Activated CD8-positive, alpha-beta T cell treated with anti-CD3 and anti-CD28 coated beads for 36 hours (primary cell): ENCODE data around the gene DCST2. TPM values are rescaled to one million over a fixed set of nuclear protein-coding genes. Genes with fewer than 3 reads are reported as not detected.

Source experiments
- ATAC-seq: fragments of 200-7000 bp; cut with Tn5 transposase; one replicate; pipeline ENCODE4 v1.10.0; 2021; ENCODE audit warnings: mild to moderate bottlenecking, moderate library complexity
- CTCF ChIA-PET: fragments of 350-600 bp; sonication (Branson Sonifier 250); formaldehyde crosslinking; loops from one replicate; lab custom pipeline; 2021; ENCODE audit warnings: antibody characterized with exemption; lab: Charles Lee
- POLR2A ChIA-PET: fragments of 350-600 bp; sonication (Branson Sonifier 250); formaldehyde crosslinking; loops from one replicate; lab custom pipeline; 2021; ENCODE audit warnings: antibody characterized with exemption; lab: Charles Lee
- DNase-seq: peaks from one replicate; pipeline ENCODE4 v3.0.0-alpha.2; 2020
- H3K27ac Mint-ChIP-seq: one replicate; pipeline ENCODE4 v1.8.0; 2021; ENCODE audit warnings: mild to moderate bottlenecking, mixed read lengths
- H3K27me3 Mint-ChIP-seq: one replicate; pipeline ENCODE4 v1.8.0; 2021; ENCODE audit warnings: mixed read lengths
- H3K36me3 Mint-ChIP-seq: one replicate; pipeline ENCODE4 v1.8.0; 2021; ENCODE audit warnings: low read depth, mixed read lengths
- H3K4me1 Mint-ChIP-seq: one replicate; pipeline ENCODE4 v1.8.0; 2021; ENCODE audit warnings: low read depth, mixed read lengths
- H3K4me3 Mint-ChIP-seq: one replicate; pipeline ENCODE4 v1.8.0; 2021; ENCODE audit warnings: mild to moderate bottlenecking, moderate library complexity, mixed read lengths
- H3K9me3 Mint-ChIP-seq: one replicate; pipeline ENCODE4 v1.8.0; 2021; ENCODE audit warnings: mixed read lengths
- intact Hi-C: fragments of 100-400 bp; cut with micrococcal nuclease; formaldehyde crosslinking; loops from one replicate; pipeline ENCODE4 v1.10.0; 2022
- total RNA-seq, 2 experiments: library from RNA; stranded (reverse); gene quantifications; one replicate each; pipeline ENCODE4 v1.2.3, GENCODE V29; 2021
- TF ChIP-seq, protein P1 (sequence below): fragments of 200-600 bp; IDR thresholded peaks from one replicate; pipeline ENCODE4 v1.8.0; 2022; ENCODE audit warnings: antibody characterized with exemption, mild to moderate bottlenecking

The DCST2 gene
- total RNA-seq, 2 experiments from 2014 or later, result 0.20 to 0.36 TPM

DNA sequence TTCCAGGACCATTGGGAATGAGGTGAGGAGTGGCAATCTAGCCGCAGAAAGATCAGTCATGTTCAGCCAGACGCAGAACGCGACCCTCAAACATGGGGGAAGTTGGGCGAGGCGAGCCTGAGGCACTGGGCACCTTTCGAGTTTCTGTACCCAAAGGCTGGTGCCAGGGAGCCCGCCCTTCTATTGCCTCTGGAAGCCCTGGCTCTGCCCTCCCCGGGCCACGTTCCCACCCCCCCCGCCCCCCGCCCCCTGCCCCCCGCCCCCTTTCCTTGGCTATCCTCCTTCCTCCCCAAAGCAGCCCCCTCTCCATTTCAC, 33.2 kb downstream of the DCST2 start:
- H3K4me3 Mint-ChIP-seq, result peak overlapping the region; percentile 70
- ChIA-PET POLR2A (interaction anchor here (0.6 to 8.6 kb wide), 12 partner anchors 8 to 66 kb away, joined by 3 to 85 read pairs (median 6); partner anchors contain the start of genes ADAM15, CKS1B, FLAD1 and PYGO2), CTCF (interaction anchor here (1.1 to 5.3 kb wide), 15 partner anchors 8 to 91 kb away, joined by 4 to 108 read pairs (median 10); partner anchors contain the start of genes ADAM15, CKS1B, EFNA4 and FLAD1)
- H3K27ac Mint-ChIP-seq, result peak overlapping the region; percentile 91
- ATAC-seq (no peak), DNase-seq (peak; percentile 76)
- peaks cover 41% of the 10 kb centered on the region for H3K4me1 Mint-ChIP-seq
- intact Hi-C loops, result no loop called here
- peaks cover 5% of the 10 kb centered on the region for H3K36me3 Mint-ChIP-seq
- H3K9me3 Mint-ChIP-seq, result no peaks in the 10 kb centered on the region
- H3K27me3 Mint-ChIP-seq, result no peaks in the 10 kb centered on the region
- TF ChIP-seq, protein P1, sequence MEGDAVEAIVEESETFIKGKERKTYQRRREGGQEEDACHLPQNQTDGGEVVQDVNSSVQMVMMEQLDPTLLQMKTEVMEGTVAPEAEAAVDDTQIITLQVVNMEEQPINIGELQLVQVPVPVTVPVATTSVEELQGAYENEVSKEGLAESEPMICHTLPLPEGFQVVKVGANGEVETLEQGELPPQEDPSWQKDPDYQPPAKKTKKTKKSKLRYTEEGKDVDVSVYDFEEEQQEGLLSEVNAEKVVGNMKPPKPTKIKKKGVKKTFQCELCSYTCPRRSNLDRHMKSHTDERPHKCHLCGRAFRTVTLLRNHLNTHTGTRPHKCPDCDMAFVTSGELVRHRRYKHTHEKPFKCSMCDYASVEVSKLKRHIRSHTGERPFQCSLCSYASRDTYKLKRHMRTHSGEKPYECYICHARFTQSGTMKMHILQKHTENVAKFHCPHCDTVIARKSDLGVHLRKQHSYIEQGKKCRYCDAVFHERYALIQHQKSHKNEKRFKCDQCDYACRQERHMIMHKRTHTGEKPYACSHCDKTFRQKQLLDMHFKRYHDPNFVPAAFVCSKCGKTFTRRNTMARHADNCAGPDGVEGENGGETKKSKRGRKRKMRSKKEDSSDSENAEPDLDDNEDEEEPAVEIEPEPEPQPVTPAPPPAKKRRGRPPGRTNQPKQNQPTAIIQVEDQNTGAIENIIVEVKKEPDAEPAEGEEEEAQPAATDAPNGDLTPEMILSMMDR, result no peak

DNA sequence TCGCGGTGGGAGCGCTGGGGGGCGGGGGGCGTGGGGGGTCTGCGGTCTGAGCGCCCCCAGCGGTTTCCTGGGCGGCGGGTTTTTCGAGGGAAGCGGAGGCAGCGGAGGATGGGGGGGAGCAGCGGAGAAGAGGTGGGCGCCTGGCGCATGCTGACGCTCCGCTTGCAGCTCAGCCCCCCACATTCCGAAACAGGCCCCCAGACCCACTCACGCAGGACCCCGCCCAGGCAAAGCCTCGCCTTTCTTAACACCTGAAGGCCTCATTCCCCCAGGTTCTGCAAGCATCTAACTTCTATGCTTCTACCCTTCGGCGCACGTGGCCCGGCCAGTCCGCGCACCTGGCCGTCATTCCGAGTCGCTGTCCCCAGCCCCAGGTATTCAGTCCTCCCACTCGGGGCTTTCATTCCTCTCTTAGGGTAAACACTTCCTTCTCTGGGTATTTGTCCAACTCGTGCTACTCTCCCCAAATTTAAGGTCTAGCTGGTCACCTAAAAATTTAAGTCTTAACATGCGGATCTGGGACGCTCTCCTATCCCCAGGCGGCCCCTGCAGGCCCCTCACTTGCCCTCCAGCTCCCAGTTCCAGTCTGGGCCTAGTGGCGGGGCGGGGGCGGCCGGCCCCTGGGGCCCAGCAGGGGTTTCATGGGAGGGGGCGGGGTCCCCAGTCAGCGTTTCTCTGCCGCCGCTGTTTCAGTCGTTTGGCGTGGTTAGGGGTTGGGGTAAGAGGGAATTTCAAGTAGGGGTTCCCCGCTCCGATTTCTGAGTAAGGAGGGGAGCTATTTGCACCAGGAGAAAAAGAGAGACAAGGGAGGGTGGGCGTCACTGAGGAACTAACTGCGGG, 33.8 kb downstream of the DCST2 start:
- CTCF ChIA-PET, result interaction anchor here (0.7 to 5.3 kb wide), 35 partner anchors 8 to 1343 kb away, joined by 3 to 108 read pairs (median 5); partner anchors contain the start of genes ADAM15, CKS1B, EFNA4 and FLAD1
- Mint-ChIP-seq H3K4me3 (peak overlapping the region; percentile 70), H3K4me1 (peaks cover 40% of the 10 kb centered on the region), H3K27ac (peak overlapping the region; percentile 91), H3K9me3 (no peaks in the 10 kb centered on the region), H3K27me3 (no peaks in the 10 kb centered on the region), H3K36me3 (peaks cover 5% of the 10 kb centered on the region)
- DNase-seq (peak; percentile 84), ATAC-seq (peak; percentile 11)
- intact Hi-C loops, result loop anchor here (5.0 kb wide), 1 partner anchor 37 kb away; the partner anchor contains the start of gene PYGO2
- POLR2A ChIA-PET, result interaction anchor here (0.6 to 8.6 kb wide), 19 partner anchors 9 to 241 kb away, joined by 3 to 85 read pairs (median 5); partner anchors contain the start of genes ADAM15, CKS1B, FLAD1 and PBXIP1
- TF ChIP-seq, protein P1, result no peak

DNA sequence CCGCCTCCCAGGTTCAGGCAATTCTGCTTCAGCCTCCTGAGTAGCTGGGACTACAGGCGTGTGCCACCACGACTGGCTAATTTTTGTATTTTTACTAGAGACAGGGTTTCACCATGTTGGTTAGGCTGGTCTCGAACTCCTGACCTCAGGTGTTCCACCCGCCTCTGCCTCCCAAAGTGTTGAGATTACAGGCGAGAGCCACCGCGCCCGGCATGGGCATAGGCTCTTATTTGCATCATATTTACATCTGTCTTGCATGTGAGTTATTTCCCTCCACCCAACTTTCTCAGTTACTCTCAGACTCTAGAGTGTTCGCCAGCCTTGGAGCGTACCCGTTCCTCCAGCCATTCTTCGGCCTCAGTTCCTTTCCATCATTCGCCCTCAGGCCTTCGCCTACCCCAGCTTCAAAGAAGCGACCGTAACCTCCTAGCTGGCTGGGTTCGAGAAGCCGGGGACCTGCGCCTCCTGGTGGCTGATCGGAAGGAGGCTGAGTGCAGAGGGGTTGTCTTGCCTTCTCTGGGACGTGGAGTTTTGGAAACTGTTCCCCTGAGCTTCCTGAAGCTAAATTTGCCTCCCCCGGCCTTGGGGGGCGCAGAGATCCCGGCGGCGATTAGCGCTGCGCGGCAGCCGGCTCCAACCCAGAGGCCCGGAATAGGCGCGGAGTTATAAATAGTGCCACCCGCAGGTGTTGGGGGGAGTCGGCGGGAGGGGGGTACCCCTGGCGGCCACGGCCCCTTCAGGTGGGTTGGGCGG, 34.6 kb downstream of the DCST2 start:
- DNase-seq (peak; percentile 91), ATAC-seq (peak; percentile 22)
- Mint-ChIP-seq H3K36me3 (no peaks in the 10 kb centered on the region), H3K9me3 (no peaks in the 10 kb centered on the region), H3K27ac (peak overlapping the region; percentile 91), H3K4me3 (peak overlapping the region; percentile 70), H3K4me1 (peaks cover 39% of the 10 kb centered on the region), H3K27me3 (no peaks in the 10 kb centered on the region)
- ChIA-PET CTCF (interaction anchor here (0.7 to 5.3 kb wide), 37 partner anchors 9 to 1343 kb away, joined by 3 to 108 read pairs (median 5); partner anchors contain the start of genes ADAM15, CKS1B, EFNA4 and FLAD1), POLR2A (interaction anchor here (0.5 to 8.6 kb wide), 17 partner anchors 9 to 240 kb away, joined by 3 to 85 read pairs (median 5); partner anchors contain the start of genes ADAM15, CKS1B, FLAD1 and PBXIP1)
- TF ChIP-seq, protein P1, result peak; percentile 94
- intact Hi-C loops, result loop anchor here (5.0 kb wide), 1 partner anchor 37 kb away; the partner anchor contains the start of gene PYGO2

DNA sequence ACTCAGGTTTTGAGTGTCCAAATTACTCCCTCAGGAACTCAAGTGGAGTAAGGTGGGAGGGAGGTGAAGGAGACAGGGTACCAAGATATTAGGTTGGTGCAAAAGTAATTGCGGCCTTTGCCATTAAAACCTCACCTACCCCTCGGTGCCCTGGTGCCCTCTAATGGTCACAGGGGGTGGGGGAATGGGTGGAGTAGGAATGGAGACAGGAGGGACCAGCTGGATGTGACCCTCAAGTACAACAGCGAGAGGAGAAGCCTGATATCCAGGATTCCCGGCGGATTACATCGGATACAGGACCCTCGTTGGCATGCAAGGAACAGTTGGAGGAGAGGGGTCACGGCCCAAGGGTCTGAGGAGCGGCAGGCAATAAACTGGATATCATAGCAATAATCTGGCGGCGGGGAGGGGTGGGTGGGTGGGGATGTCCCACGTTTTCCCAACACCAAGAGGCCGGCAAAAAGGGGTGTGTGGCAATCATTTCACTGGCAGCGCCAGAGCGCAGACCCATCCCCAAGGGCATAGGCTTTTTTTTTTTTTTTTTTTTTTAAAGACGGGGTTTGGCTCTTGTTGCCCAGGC, 35.3 kb downstream of the DCST2 start:
- peak overlapping the region; percentile 40 for H3K4me3 Mint-ChIP-seq
- peak overlapping the region; percentile 49 for H3K27ac Mint-ChIP-seq
- no peak for DNase-seq
- intact Hi-C loops, result loop anchor here (5.0 kb wide), 1 partner anchor 36 kb away; the partner anchor contains the start of gene PYGO2
- H3K27me3 Mint-ChIP-seq, result no peaks in the 10 kb centered on the region
- no peaks in the 10 kb centered on the region for H3K36me3 Mint-ChIP-seq
- TF ChIP-seq, protein P1, result no peak
- ATAC-seq, result no peak
- ChIA-PET POLR2A (interaction anchor here (0.7 to 8.6 kb wide), 10 partner anchors 8 to 56 kb away, joined by 3 to 85 read pairs (median 7); partner anchors contain the start of genes ADAM15, CKS1B, FLAD1 and PYGO2), CTCF (interaction anchor here (0.8 to 5.3 kb wide), 27 partner anchors 8 to 439 kb away, joined by 3 to 108 read pairs (median 6); partner anchors contain the start of genes ADAM15, CKS1B, EFNA4 and FLAD1)
- H3K9me3 Mint-ChIP-seq, result no peaks in the 10 kb centered on the region
- H3K4me1 Mint-ChIP-seq, result peaks cover 35% of the 10 kb centered on the region
